ENCODE results near the gene COL9A3.
A peak's percentile ranks its signal among the peaks of the same experiment; 100 is the strongest.
"Not testable (repeated sequence)": the region's sequence is repeated elsewhere in the genome, so short reads cannot be mapped to it uniquely, and the experiment has no call there.

COL9A3 gene

GRCh38 chr20:62845416-62846160 is 28.7 kb downstream of the COL9A3 start:
- no peak for DNase-seq (ENCODE audit: low read depth)
- H3K4me3 ChIP-seq (ENCODE audit: low read depth, low read length), result no peak overlapping the region

GRCh38 chr20:62846166-62846890 is 29.5 kb downstream of the COL9A3 start:
- DNase-seq (ENCODE audit: low read depth), result no peak
- no peak overlapping the region for H3K4me3 ChIP-seq (ENCODE audit: low read depth, low read length)

- H3K4me3 ChIP-seq (ENCODE audit: low read depth, low read length); DNase-seq (ENCODE audit: low read depth): not testable (repeated sequence)
Observed at GRCh38 chr20:62848917-62849316, 32.1 kb downstream of the COL9A3 start.

- DNase-seq (ENCODE audit: low read depth), result no peak
- H3K4me3 ChIP-seq (ENCODE audit: low read depth, low read length), result no peak overlapping the region
Observed at GRCh38 chr20:62849431-62849830, 32.6 kb downstream of the COL9A3 start.

- no peak for DNase-seq (ENCODE audit: low read depth)
- H3K4me3 ChIP-seq (ENCODE audit: low read depth, low read length), result no peak overlapping the region
Observed at GRCh38 chr20:62850333-62850974, 33.6 kb downstream of the COL9A3 start.

- no peak for DNase-seq (ENCODE audit: low read depth)
- H3K4me3 ChIP-seq (ENCODE audit: low read depth, low read length), result no peak overlapping the region
Observed at GRCh38 chr20:62852196-62852595, 35.3 kb downstream of the COL9A3 start.

- DNase-seq (ENCODE audit: low read depth), result no peak
- no peak overlapping the region for H3K4me3 ChIP-seq (ENCODE audit: low read depth, low read length)
Observed at GRCh38 chr20:62852841-62853240, 36.0 kb downstream of the COL9A3 start.

- not testable (repeated sequence) for H3K4me3 ChIP-seq (ENCODE audit: low read depth, low read length); DNase-seq (ENCODE audit: low read depth)
Observed at GRCh38 chr20:62853304-62853703, 36.5 kb downstream of the COL9A3 start.

- no peak for DNase-seq (ENCODE audit: low read depth)
Observed at GRCh38 chr20:62854121-62854520, 37.3 kb downstream of the COL9A3 start.

GRCh38 chr20:62855120-62855519 is 38.3 kb downstream of the COL9A3 start:
- DNase-seq (ENCODE audit: low read depth), result no peak
- no peak overlapping the region for H3K4me3 ChIP-seq (ENCODE audit: low read depth, low read length)

More at GRCh38 chr20:62854121-62854520, 37.3 kb downstream of the COL9A3 start:
- H3K4me3 ChIP-seq (ENCODE audit: low read depth, low read length), result no peak overlapping the region

GRCh38 chr20:62856931-62857619 is 40.2 kb downstream of the COL9A3 start:
- no peak overlapping the region for H3K4me3 ChIP-seq (ENCODE audit: low read depth, low read length)

GRCh38 chr20:62858058-62858830 is 41.4 kb downstream of the COL9A3 start:
- H3K4me3 ChIP-seq (ENCODE audit: low read depth, low read length), result no peak overlapping the region
- DNase-seq (ENCODE audit: low read depth), result no peak

More at GRCh38 chr20:62856931-62857619, 40.2 kb downstream of the COL9A3 start:
- no peak for DNase-seq (ENCODE audit: low read depth)

- no peak for DNase-seq (ENCODE audit: low read depth)
- peak overlapping the region; percentile 59 for H3K4me3 ChIP-seq (ENCODE audit: low read depth, low read length)
Observed at GRCh38 chr20:62859721-62860120, 42.9 kb downstream of the COL9A3 start.

GRCh38 chr20:62860391-62860923 is 43.6 kb downstream of the COL9A3 start:
- DNase-seq (ENCODE audit: low read depth), result no peak
- H3K4me3 ChIP-seq (ENCODE audit: low read depth, low read length), result peak overlapping the region; percentile 59

- peak overlapping the region; percentile 59 for H3K4me3 ChIP-seq (ENCODE audit: low read depth, low read length)
- DNase-seq (ENCODE audit: low read depth), result no peak
Observed at GRCh38 chr20:62860924-62861691, 44.3 kb downstream of the COL9A3 start.

- DNase-seq (ENCODE audit: low read depth), result no peak
- H3K4me3 ChIP-seq (ENCODE audit: low read depth, low read length), result peak within 1 kb of the TSS; percentile 59
Observed at GRCh38 chr20:62861726-62862336, 45.0 kb downstream of the COL9A3 start, which contains the start of gene TCFL5. TSS of gene TCFL5 (minus strand) at chr20:62861822. CDS start at chr20:62861670, 152 bp downstream.

GRCh38 chr20:62864207-62864606 is 47.4 kb downstream of the COL9A3 start:
- no peak for DNase-seq (ENCODE audit: low read depth)
- H3K4me3 ChIP-seq (ENCODE audit: low read depth, low read length), result no peak overlapping the region
